HCT116 (cell line): ENCODE measurements around the gene ERCC4. TPM values are rescaled to one million over a fixed set of nuclear protein-coding genes. Genes with fewer than 3 reads are reported as not detected.

Experiments used
- ATAC-seq: fragments of 200-7000 bp; cut with Tn5 transposase; 2 replicates; pipeline ENCODE4 v1.9.1; 2020; ENCODE audit warnings: mild to moderate bottlenecking, moderate library complexity
- BruUV-seq: library from RNA; stranded (reverse); fragments of 400-500 nt; replicated peaks from 2 replicates; lab custom pipeline; 2021; lab: Mats Ljungman, UMichigan
- CTCF ChIA-PET: fragments of 300-600 bp; sonication (Branson Sonifier 250); formaldehyde crosslinking; loops from one replicate; lab custom pipeline; 2021; ENCODE audit warnings: antibody characterized with exemption; lab: Charles Lee
- POLR2A ChIA-PET: fragments of 300-600, 350-600 bp; sonication (Branson Sonifier 250); formaldehyde crosslinking; loops from one replicate; lab custom pipeline; 2021; ENCODE audit warnings: antibody characterized with exemption; lab: Charles Lee
- RAD21 ChIA-PET, 2 experiments: fragments of 300-600 bp; sonication (Branson Sonifier 250); formaldehyde crosslinking; loops; one replicate each; lab custom pipeline; 2023; ENCODE audit warnings: low total read pairs in 2 of 2; ENCODE audit not compliant: uncharacterized antibody in 2 of 2, unreplicated experiment in 2 of 2, low non-redundant PET in 1 of 2; lab: Charles Lee
- DNase-seq: peaks from one replicate; pipeline ENCODE4 v3.0.0-alpha.2; 2010; ENCODE audit warnings: low read depth, low spot score
- H2AFZ ChIP-seq: fragments of 200-600 bp; shearing (Covaris generic), sonication (generic); 2 replicates; pipeline ENCODE4 v1.6.1; 2017; ENCODE audit warnings: low read depth, mixed run types, mixed read lengths, antibody characterized with exemption, low read length; ENCODE audit not compliant: poor library complexity, severe bottlenecking
- H3K27ac ChIP-seq: 2 replicates; pipeline ENCODE4 v1.5.1; 2012; ENCODE audit warnings: low read depth, low read length
- H3K27me3 ChIP-seq: fragments of 200-600 bp; sonication (generic); 2 replicates; pipeline ENCODE4 v1.6.1; 2016; ENCODE audit warnings: mixed run types, low read length, mixed read lengths; ENCODE audit not compliant: insufficient read depth
- H3K36me3 ChIP-seq, 2 experiments: fragments of 200-500 bp in 1 of 2; fragments of 200-600 bp in 1 of 2; sonication (Bioruptor generic) in 1 of 2; sonication (generic) in 1 of 2; 2 replicates each; pipeline versions ENCODE4 v1.5.1 to v1.6.1; 2014 to 2016; ENCODE audit warnings: low read length in 2 of 2, inconsistent platforms in 1 of 2, mixed read lengths in 1 of 2, mixed run types in 1 of 2; ENCODE audit not compliant: insufficient read depth in 2 of 2, control insufficient read depth in 1 of 2
- H3K4me1 ChIP-seq, 2 experiments: fragments of 200-600 bp in 1 of 2; sonication (generic) in 1 of 2; 2 replicates each; pipeline versions ENCODE4 v1.5.1 to v1.6.1; 2012 to 2017; ENCODE audit warnings: low read length in 2 of 2, inconsistent platforms in 1 of 2, mild to moderate bottlenecking in 1 of 2, mixed read lengths in 1 of 2, mixed run types in 1 of 2, moderate library complexity in 1 of 2; ENCODE audit not compliant: insufficient read depth in 2 of 2, control insufficient read depth in 1 of 2
- H3K4me2 ChIP-seq: fragments of 200-600 bp; sonication (generic); 2 replicates; pipeline ENCODE4 v1.6.1; 2017; ENCODE audit warnings: mixed run types, low read length, mixed read lengths
- H3K4me3 ChIP-seq, 2 experiments: fragments of 200-600 bp in 1 of 2; sonication (generic) in 1 of 2; replicated peaks in 1 of 2; 2 replicates each; pipeline ENCODE4 v1.5.1; 2011 to 2016; ENCODE audit warnings: low read length in 2 of 2, control low read depth in 1 of 2, low read depth in 1 of 2, mild to moderate bottlenecking in 1 of 2, mixed read lengths in 1 of 2, mixed run types in 1 of 2
- H3K79me2 ChIP-seq: fragments of 200-600 bp; sonication (generic); 2 replicates; pipeline ENCODE4 v1.6.1; 2017; ENCODE audit warnings: mild to moderate bottlenecking, mixed run types, low read length, moderate library complexity, mixed read lengths; ENCODE audit not compliant: insufficient read depth
- H3K9ac ChIP-seq: fragments of 200-600 bp; sonication (generic); 2 replicates; pipeline ENCODE4 v1.6.1; 2016; ENCODE audit warnings: low read length, mixed read lengths
- H3K9me2 ChIP-seq: fragments of 200-600 bp; sonication (generic), shearing (Covaris generic); 2 replicates; pipeline ENCODE4 v1.6.1; 2017; ENCODE audit warnings: mixed run types, mild to moderate bottlenecking, moderate library complexity; ENCODE audit not compliant: insufficient read depth
- H3K9me3 ChIP-seq, 2 experiments: fragments of 200-500 bp in 1 of 2; fragments of 200-600 bp in 1 of 2; sonication (Bioruptor generic) in 1 of 2; sonication (generic) in 1 of 2; 2 replicates each; pipeline ENCODE4 v1.6.1; 2014 to 2017; ENCODE audit warnings: low read length in 2 of 2, mixed read lengths in 2 of 2, inconsistent platforms in 1 of 2, low read depth in 1 of 2, mild to moderate bottlenecking in 1 of 2, mixed run types in 1 of 2, moderate library complexity in 1 of 2; ENCODE audit not compliant: control insufficient read depth in 1 of 2, insufficient read depth in 1 of 2
- H4K20me1 ChIP-seq: fragments of 200-600 bp; sonication (generic), shearing (Covaris generic); 2 replicates; pipeline ENCODE4 v1.6.1; 2017; ENCODE audit warnings: mixed run types, mild to moderate bottlenecking, moderate library complexity; ENCODE audit not compliant: insufficient read depth
- JUND ChIP-seq: IDR thresholded peaks from 2 replicates; pipeline ENCODE4 v1.6.1; 2012
- RAD21 ChIP-seq: IDR thresholded peaks from 2 replicates; pipeline ENCODE4 v1.6.1; 2012; ENCODE audit warnings: low read depth, mild to moderate bottlenecking
- ZNF274 ChIP-seq: fragments of 200-500 bp; sonication (Bioruptor generic); IDR thresholded peaks from 2 replicates; pipeline ENCODE4 v1.6.1; 2014; ENCODE audit warnings: mild to moderate bottlenecking, low read depth, low read length, inconsistent platforms
- intact Hi-C: fragments of 100-400 bp; cut with micrococcal nuclease; formaldehyde crosslinking; loops from 2 replicates; pipeline ENCODE4 v1.10.0; 2022
- total RNA-seq: library from RNA; stranded (reverse); gene quantifications from one replicate; pipeline ENCODE4 v1.2.1, GENCODE V29; 2021; ENCODE audit not compliant: unreplicated experiment
- TF ChIP-seq, protein P1 (sequence below), 3 experiments: fragments of 200-600 bp in 1 of 3; sonication (generic) in 1 of 3; IDR thresholded peaks in 2 of 3; conservative IDR thresholded peaks in 1 of 3; 2 replicates each; pipeline ENCODE4 v1.5.1; 2012 to 2017; ENCODE audit warnings: low read depth in 2 of 3, low read length in 2 of 3, antibody characterized with exemption in 1 of 3, borderline replicate concordance in 1 of 3, control low read depth in 1 of 3, mild to moderate bottlenecking in 1 of 3, mixed read lengths in 1 of 3, mixed run types in 1 of 3, moderate library complexity in 1 of 3; ENCODE audit not compliant: insufficient read depth in 1 of 3

Gene ERCC4
- total RNA-seq, 1 experiment from 2014 or later, result 10.4 TPM

DNA sequence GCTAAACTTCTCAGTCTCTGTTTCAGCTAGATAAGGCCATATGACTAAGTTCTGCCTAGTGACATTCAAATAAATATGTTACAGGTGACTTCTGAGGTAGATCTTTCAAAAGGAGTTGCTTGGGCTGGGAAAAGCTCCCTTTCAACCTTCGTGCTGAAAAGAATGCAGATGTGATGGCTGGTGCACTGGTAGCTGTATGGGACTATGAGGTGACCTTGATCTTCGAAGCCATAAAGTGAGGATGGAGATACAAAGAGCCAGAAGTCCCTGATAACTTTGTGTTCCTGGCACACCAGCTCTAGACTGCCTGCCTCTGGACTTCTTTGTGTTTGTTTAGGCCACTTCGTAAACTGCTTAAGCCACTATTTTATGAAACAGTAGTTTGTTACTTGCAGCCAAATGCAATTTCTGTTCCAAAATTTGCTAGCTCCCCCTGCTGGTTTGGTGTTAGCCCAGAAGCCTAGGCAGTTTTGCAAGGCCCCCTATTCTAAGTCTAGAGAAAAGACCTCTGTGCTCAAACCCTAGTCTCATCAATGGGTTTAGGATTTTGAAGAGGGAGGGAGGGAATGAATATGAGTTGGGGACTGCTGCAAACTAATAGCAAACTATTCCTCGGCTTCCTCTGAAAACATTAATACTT lies 23.3 kb upstream of the ERCC4 start:
- Histone ChIP-seq H3K4me3 (no peak overlapping the region), H3K4me1 (no peaks in the 10 kb centered on the region), H3K27me3 (peaks cover 38% of the 10 kb centered on the region), H3K27ac (no peak overlapping the region), H3K9me3 (no peaks in the 10 kb centered on the region), H3K36me3 (no peaks in the 10 kb centered on the region), H3K4me2 (no peak overlapping the region), H2AFZ (no peak overlapping the region), H3K9ac (no peak overlapping the region), H4K20me1 (no peaks in the 10 kb centered on the region), H3K9me2 (no peaks in the 10 kb centered on the region), H3K79me2 (no peaks in the 10 kb centered on the region)
- intact Hi-C loops, result loop anchor here (10.0 kb wide), 1 partner anchor 1442 kb away; no protein-coding TSS in a partner anchor
- DNase-seq (peak; percentile 36), ATAC-seq (peak; percentile 90)
- CTCF ChIA-PET, result interaction anchor here (0.9 to 3.0 kb wide), 13 partner anchors 8 to 605 kb away, joined by 3 to 15 read pairs (median 4); partner anchors contain the start of gene ERCC4
- POLR2A ChIA-PET, result no interaction called here
- no TSS peak for BruUV-seq
- TF ChIP-seq JUND (no peak), RAD21 (peak; percentile 55)
- TF ChIP-seq, protein P1, sequence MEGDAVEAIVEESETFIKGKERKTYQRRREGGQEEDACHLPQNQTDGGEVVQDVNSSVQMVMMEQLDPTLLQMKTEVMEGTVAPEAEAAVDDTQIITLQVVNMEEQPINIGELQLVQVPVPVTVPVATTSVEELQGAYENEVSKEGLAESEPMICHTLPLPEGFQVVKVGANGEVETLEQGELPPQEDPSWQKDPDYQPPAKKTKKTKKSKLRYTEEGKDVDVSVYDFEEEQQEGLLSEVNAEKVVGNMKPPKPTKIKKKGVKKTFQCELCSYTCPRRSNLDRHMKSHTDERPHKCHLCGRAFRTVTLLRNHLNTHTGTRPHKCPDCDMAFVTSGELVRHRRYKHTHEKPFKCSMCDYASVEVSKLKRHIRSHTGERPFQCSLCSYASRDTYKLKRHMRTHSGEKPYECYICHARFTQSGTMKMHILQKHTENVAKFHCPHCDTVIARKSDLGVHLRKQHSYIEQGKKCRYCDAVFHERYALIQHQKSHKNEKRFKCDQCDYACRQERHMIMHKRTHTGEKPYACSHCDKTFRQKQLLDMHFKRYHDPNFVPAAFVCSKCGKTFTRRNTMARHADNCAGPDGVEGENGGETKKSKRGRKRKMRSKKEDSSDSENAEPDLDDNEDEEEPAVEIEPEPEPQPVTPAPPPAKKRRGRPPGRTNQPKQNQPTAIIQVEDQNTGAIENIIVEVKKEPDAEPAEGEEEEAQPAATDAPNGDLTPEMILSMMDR (IDR thresholded peaks at IDR 0.05 in 2 of 3, conservative IDR thresholded peaks at IDR 0.05 in 1 of 3; ENCODE audit: borderline replicate concordance in 1 of 3, insufficient read depth in 1 of 3, low read depth in 2 of 3, low read length in 2 of 3), result peak; percentile 54 to 86 (median 82); a peak in 5 of 6 replicates
- RAD21 ChIA-PET, result interaction anchor here in 1 of 2 experiments (0.8 kb wide), 1 partner anchor 31 kb away, joined by 3 read pairs; no protein-coding TSS in a partner anchor

GRCh38 chr16:13897806-13898205 lies 22.1 kb upstream of the ERCC4 start:
- POLR2A ChIA-PET, result no interaction called here
- Histone ChIP-seq H3K4me1 (no peaks in the 10 kb centered on the region), H3K36me3 (no peaks in the 10 kb centered on the region), H3K9me2 (no peaks in the 10 kb centered on the region), H3K27ac (no peak overlapping the region), H3K79me2 (no peaks in the 10 kb centered on the region), H3K4me3 (no peak overlapping the region), H3K4me2 (no peak overlapping the region), H3K9ac (no peak overlapping the region), H2AFZ (no peak overlapping the region), H3K27me3 (peaks cover 32% of the 10 kb centered on the region), H4K20me1 (no peaks in the 10 kb centered on the region), H3K9me3 (no peaks in the 10 kb centered on the region)
- intact Hi-C loops, result loop anchor here (10.0 kb wide), 1 partner anchor 1443 kb away; no protein-coding TSS in a partner anchor
- TF ChIP-seq, protein P1 (IDR thresholded peaks at IDR 0.05 in 2 of 3, conservative IDR thresholded peaks at IDR 0.05 in 1 of 3; ENCODE audit: borderline replicate concordance in 1 of 3, insufficient read depth in 1 of 3, low read depth in 2 of 3, low read length in 2 of 3), result no peak
- TF ChIP-seq ZNF274, result no peak
- CTCF ChIA-PET, result no interaction called here
- BruUV-seq, result no TSS peak
- RAD21 ChIA-PET, result no interaction called here
- DNase-seq (no peak), ATAC-seq (no peak)
